GM21526 (cell line): Measurements from ENCODE around the gene GPC3.
A peak's percentile ranks its signal among the peaks of the same experiment; 100 is the strongest.
"Not testable (repeated sequence)": the region's sequence is repeated elsewhere in the genome, so short reads cannot be mapped to it uniquely, and the experiment has no call there.

ENCODE experiments used
- ATAC-seq: cut with Tn5 transposase; IDR thresholded peaks from one replicate; pipeline ENCODE4 v1.9.1; 2021; ENCODE audit warnings: moderate library complexity; ENCODE audit not compliant: unreplicated experiment, low FRiP score

Gene GPC3

GRCh38 chrX:133905305-133905704 lies 80.1 kb downstream of the GPC3 start:
- no peak for ATAC-seq

- no peak for ATAC-seq
Observed at GRCh38 chrX:133897593-133898163, 87.7 kb downstream of the GPC3 start.

GRCh38 chrX:133892337-133892736 lies 93.1 kb downstream of the GPC3 start:
- ATAC-seq, result no peak

GRCh38 chrX:133888984-133889383 lies 96.4 kb downstream of the GPC3 start:
- no peak for ATAC-seq

- ATAC-seq, result not testable (repeated sequence)
Observed at GRCh38 chrX:133888084-133888483, 97.3 kb downstream of the GPC3 start.

- no peak for ATAC-seq
Observed at GRCh38 chrX:133884430-133885394, 100.7 kb downstream of the GPC3 start.

- ATAC-seq, result no peak
Observed at GRCh38 chrX:133881893-133882292, 103.5 kb downstream of the GPC3 start.

GRCh38 chrX:133881007-133881406 lies 104.4 kb downstream of the GPC3 start:
- no peak for ATAC-seq

- peak; percentile 71 for ATAC-seq
Observed at GRCh38 chrX:133880032-133880443, 105.4 kb downstream of the GPC3 start.

GRCh38 chrX:133878710-133879109 lies 106.7 kb downstream of the GPC3 start:
- ATAC-seq, result no peak

- ATAC-seq, result no peak
Observed at GRCh38 chrX:133876646-133877045, 108.7 kb downstream of the GPC3 start.

GRCh38 chrX:133869270-133869669 lies 116.1 kb downstream of the GPC3 start:
- ATAC-seq, result no peak

- ATAC-seq, result no peak
Observed at GRCh38 chrX:133868682-133869081, 116.7 kb downstream of the GPC3 start.

- ATAC-seq, result no peak
Observed at GRCh38 chrX:133868250-133868649, 117.1 kb downstream of the GPC3 start.

GRCh38 chrX:133865761-133866471 lies 119.5 kb downstream of the GPC3 start:
- ATAC-seq, result no peak

GRCh38 chrX:133864236-133864635 lies 121.2 kb downstream of the GPC3 start:
- ATAC-seq, result no peak

GRCh38 chrX:133859860-133860259 lies 125.5 kb downstream of the GPC3 start:
- no peak for ATAC-seq

GRCh38 chrX:133859336-133859735 lies 126.1 kb downstream of the GPC3 start:
- ATAC-seq, result no peak

GRCh38 chrX:133857640-133858269 lies 127.6 kb downstream of the GPC3 start:
- ATAC-seq, result no peak

GRCh38 chrX:133856819-133857218 lies 128.6 kb downstream of the GPC3 start:
- ATAC-seq, result no peak

- no peak for ATAC-seq
Observed at GRCh38 chrX:133854290-133854689, 131.1 kb downstream of the GPC3 start.
